Measurements from ENCODE around the gene TTLL11. TPM values are rescaled to one million over a fixed set of nuclear protein-coding genes. Genes with fewer than 3 reads are reported as not detected.

The TTLL11 gene
- polyA plus RNA-seq, 10 donors, result 13.3 to 32.0 (median 23.8) TPM

DNA sequence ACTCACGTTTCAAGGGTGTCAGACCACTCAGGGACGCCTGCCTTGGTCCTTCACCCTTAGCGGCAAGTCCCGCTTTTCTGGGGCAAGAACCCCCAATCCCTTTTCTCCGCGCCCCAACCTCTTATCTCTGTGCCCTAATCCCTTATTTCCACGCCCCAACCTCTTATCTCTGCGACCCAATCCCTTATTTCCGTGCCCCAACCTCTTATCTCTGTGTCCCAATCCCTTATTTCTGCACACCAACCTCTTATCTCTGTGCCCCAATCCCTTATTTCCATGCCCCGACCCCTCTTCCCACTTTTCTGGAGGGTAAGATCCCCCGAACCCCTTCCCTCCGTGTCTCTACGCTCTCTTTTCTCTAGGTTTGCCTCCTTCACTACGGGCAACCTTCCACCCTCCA is 302.3 kb downstream of the TTLL11 start:
- DNase-seq, result no peak

DNA sequence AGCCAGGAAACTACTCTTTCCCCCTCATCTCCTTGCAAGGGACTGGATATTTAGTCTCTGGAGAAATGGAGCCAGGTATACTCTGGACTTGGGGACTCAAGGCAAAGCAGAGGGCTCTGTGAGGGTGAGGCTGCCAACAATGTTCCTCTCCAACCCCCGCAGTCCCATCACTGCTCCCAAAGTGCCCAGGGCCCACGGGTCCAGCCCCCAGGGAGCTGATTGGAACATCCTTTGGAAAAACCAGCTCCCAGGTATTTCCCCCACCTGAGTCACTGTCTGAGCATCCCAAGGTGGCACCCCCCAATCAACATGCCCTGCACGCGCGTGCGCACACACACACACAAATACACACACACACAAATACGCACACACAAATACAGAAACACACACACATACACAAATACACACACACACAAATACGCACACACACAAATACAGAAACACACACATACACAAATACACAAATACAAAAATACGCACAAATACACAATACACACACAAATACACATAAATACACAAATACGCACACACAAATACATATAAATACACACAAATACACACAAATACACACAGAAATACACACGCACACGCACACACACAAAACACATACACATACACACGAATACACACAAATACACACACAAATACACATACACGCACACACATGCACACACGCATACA is 304.3 kb downstream of the TTLL11 start:
- DNase-seq, result no peak

DNA sequence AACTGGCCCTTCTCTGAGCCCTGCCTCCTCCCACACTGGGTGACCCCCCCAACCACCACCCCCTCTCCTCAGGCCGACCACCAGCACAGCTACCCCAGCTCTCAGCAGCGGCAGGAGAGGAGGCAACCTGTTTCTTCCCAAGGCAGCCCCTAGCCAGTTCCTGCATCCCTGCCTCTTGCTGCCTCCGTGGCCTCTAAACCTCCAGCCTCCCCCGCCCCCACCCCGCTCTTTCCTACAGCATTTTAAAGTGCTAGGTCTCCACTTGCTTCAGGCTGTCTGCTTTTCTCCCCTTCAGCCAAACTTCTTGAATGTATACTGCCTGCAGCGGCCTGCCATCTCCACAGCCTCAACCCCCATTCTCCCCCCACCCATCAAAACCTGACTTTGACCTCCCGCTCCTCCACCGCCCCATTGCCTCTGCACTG is 306.1 kb downstream of the TTLL11 start:
- DNase-seq, result no peak

DNA sequence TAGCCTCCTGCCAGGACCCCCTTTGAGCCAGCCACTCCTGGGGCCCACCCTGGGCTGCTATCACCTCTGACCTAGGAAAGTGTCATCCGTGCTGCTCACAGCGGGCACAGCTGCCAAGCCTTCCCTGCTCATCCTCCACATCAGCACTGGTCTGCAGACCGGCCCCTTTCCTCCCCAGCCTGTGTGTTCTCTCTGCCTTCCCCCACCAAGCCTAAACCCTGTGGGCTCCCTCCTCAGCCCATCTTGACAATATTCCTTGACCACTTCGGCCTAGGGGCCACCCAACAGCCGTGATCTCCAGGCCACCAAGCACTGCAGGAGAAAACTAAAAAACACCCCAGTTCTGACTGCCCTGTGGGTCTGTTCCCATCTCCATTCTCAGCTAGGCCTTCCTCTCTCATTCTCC is 306.6 kb downstream of the TTLL11 start:
- DNase-seq, result no peak

DNA sequence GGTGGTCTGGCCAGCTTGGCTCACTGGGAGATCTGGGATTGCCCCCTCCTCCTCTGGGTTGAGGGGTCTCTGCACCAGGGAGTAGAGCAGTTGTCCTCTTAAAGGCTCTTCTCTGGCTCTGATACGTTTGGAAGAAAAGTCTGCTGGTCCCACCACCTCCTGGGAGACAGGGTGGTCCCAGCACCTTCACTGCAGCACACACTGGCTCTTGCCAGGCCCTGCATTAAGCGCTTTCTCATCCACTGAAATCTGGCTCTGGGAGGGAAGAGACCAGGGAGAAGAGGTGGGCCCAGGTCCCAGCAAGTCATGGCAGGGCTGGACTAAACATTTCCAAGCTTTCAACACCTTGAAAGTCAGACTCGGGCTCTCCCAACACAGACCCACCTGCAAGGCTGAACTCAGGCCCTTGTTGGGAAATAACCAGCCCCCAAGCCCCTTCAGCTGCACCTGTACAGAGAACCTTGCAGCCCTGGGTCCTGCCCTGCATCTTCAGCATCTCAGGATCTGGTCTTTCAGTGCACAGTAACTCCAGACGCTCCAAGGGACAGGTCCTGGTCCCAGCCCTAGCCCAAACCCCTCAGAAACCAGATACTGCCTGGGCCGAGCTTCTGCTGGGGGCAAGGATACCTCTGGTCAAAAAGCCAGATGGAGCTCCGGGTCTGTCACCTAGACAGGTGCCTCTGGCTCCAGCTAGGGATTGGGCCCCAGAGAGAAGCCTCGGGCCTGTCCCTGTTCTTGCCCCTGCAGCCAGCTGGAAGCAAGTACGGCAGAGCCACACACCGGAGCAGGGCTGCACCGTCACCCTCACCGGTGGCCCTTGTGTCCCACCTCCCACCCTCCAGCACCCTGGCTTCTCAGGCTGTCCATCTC is 307.2 kb downstream of the TTLL11 start:
- no peak for DNase-seq

DNA sequence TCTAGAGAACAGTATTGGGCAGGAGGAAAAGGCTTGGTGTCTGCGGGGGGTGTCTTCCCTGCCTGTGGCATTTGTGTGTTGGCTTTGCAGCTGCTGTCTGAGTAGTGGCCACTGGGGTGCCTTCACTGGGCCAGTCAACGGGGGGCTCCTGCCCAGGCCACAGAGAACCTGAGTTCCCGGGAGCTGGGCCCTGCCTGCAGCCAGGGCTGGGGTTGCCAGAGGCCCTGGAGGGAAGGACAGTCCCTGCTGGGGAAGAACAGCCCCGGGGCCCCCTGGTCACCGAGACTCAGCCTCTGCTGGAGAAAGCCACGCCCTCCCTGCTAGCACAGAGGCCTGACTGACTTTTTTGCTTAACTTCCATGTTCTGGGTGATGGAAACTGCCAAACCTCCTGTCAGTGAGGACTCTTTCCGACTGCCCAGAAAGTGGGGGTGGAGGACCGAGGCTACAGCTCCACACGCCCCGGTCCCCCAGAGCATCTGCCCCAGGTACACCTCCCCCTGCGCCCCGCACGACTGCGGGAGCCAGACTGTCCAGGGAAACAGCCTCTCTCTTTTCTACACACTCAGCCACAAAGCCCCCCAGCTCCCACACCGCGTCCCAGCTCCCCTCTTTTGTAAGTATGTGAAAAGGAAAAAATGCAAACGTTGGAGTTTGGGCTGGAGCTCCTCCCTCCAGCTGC is 308.2 kb downstream of the TTLL11 start:
- DNase-seq, result peak in 1 of 3 donors; percentile 65

DNA sequence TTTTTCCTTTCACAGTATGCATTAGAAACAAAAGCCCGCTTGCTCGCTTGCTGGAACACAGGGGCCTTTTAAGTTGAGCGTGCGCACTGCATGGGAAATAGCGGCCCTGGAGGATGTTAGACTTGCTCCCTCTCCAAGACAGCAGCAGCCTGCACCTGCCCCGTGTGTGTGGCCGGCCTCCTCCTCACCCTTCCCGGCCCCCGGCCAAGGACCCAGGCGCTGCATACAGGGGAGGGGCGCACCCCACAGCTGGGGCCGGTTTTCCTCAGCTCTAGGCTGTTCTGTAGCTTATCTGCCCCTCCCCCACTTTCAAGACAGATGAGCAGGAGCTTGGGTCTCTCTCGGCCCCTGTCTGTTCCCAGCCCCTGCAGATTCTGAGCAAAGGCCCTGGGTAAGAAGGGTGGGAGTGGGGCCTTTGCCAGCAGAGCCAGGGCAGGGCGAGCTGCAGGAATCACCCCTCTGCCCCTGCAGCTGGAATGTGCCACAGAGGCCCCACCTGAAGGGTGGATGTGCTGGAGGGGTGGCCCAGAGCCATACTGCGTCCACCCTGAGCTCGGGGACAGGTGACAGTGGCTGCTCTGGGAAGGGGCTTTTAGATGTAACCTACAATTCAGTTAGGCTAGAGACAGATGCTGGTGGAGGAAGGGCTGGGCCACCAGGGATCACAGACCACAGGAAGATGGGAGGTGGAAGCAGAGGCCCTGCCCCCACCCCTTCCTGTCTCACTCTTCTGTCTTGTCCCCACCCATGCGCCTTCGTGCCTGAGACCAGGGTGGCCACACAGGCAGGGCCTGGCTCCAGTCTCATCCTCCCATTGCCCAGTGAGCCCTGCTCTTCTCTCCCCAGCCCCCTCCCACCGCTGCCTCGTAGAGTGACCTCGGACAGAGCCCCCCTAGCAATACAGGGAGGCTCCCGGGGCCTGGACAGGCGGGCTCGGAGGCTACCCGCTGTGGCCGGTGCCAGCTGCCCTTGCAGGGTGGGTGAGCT is 309.3 kb downstream of the TTLL11 start:
- peak; percentile 24 to 88 (median 46) for DNase-seq

DNA sequence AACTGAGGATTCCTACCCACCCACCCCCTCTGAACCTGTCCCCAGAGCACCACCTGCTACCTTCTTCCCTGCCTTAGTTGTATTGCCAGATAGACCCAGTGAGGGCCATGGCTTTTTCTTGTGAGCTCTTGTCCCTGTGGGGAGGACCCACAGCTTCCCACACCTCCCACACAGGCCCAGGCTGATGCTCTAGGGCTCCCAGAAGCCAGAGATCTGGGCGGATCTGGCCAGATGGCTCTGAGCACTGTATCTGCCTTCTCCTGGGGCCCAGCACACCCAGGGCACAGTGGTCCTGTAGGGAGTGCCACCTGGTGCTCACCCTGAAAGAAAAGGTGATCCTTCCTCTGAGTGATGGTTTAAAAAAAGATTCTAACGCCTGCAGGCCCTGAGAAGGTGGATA is 310.0 kb downstream of the TTLL11 start:
- no peak for DNase-seq

DNA sequence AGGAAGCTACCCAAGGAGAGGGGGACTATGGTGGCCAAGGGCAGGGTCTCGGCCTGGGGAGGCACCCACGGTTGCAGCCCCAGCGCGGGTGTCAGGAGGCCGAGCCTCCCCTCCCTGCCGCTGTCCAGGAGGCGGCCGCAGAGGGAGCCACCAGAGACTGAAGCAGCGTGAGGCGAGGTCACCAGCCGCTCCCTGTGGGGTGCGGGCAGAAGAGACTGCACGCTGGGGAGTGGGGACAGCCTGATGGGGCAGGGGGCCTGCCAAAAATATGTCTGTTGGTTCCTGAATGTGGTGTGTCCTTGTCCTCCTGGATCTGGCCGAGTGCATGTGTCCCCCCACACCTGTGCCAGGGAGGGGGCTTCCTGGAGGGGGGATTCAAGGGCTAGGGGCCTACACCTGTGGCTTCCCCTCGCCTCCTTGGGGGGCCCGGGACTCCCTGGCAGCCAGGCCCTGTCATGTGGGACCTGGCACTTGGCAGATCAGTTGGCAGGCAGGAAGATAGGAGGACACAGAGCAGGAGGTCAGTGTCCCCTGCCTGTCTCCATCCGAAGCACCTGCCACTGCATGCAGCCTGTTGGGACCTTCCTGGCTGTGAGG is 310.5 kb downstream of the TTLL11 start:
- DNase-seq, result no peak

DNA sequence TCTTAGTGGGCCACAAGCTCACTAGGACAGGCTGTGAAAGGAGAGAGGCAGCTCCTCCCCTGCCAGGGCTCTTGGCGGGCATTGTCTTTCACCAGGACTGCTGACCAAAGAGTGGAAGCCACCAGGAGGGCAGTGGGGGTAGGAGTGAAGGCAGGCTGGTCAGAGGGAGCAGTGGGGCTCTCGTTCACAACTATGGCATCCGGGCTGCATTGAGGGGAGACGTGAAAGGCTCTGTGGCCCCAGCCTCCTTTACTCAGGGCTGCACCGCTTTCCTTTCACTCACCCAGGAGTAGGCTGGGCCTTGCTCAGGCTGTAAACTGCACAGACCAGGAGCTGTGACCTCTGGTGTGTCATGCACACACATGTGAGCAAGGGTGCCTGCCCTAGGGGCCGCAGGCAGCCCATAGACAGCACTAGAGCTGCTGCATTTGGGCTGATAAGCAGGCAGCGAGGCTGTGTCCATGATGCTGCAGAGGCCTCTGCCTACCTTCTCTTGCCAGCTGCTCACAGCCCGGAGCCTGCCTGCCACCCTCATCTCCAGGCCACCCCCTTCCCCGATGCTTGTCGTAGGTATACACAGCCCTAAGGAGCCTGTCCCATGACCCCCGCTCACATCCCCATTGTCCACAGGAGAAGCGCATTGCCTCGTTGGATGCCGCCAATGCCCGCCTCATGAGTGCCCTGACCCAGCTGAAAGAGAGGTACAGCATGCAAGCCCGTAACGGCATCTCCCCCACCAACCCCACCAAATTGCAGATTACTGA is 311.2 kb downstream of the TTLL11 start:
- DNase-seq, result no peak

DNA sequence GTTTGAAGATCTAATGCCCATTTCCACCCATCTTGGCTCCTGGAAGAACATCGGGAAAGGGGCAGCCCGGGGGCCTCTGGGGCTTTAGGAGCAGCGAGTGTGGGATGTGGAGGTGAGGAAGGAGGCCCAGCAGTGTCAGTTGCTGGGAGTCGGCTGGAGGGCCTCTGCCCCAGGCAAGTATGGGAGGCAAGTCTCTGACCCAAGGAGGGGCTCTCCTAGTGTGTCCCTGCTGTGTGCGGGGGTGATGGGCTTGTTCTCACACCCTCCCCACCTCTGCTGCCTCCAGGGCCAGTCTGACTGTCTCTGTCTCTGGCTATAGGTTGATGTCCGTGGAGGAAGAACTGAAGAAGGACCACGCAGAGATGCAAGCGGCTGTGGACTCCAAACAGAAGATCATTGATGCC is 312.0 kb downstream of the TTLL11 start:
- no peak for DNase-seq

DNA sequence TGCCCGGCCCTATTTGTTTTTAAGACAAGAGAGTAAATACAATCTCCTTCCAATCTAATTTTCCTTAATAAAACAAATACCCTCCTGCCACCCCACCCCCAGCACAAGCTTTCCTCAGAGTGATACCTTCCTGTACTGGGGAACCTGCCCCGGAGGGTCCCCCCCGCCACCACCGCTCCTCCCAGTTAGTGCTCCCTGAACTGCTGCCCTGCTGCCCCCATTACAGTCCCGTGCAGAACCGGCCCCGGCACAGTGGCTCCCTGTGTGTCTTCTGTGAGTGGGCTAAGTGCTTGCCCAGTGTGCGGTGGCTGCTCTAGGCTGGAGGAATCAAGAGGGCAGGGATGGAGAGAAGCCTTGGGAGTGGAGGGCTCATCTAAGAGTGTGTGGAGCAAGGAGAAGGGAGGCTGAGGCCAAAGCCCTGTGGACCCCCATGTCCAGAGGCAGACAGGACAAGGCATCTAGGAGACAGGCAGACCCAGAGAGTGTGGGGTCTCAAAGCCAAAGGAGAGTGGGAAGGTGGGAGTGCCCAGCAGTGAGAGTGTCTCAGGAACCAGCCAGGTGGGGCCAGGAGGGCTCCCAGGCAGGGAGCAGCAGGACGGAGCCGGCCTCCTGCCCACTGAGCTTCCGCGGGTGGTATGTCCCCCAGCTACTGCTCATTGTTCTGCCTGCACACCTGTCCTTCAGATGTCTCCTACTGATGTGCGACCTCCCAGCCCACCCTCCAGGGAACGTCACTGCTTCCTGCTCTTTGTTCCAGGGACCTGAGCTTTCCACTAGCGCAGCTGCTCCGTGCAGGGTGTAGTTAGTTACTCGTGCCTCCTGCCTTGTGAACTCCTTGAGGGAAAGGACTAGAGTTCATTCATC is 312.7 kb downstream of the TTLL11 start:
- no peak for DNase-seq

DNA sequence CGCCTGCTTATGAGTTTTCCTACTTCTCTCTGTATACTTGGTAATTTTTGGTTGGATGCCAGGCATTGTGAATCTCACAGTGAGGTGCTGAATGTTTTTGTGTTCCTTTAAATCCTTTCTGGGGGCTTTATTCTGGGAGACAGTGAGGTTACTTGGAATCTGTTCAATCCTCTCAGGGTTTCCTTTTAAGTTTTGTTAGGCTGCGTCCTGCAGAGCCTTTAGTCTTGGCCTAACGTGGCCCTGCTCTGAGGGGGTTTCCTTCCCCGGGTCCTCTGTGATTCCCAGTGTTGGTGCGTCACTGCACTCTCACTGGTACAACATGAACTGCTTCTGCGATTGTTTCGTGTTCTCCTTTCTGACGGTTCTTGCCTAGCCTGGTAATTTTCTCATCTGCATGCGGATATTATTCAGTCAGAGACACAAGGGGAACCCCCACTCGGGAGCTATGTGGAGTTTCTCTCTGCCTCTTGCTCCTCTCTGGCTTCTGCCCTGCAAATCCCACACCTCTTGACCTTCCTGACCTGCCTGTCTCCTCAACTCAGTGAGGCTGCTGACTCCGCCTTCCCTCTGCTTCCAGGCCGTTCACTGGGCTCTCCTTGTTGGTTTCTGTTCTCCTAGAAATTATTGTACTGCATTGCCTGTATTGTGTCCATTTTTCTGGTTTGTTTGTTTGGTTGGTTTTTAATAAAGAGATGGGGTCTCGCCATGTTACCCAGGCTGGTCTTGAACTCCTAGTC is 313.6 kb downstream of the TTLL11 start:
- peak in 1 of 3 donors; percentile 38 for DNase-seq

DNA sequence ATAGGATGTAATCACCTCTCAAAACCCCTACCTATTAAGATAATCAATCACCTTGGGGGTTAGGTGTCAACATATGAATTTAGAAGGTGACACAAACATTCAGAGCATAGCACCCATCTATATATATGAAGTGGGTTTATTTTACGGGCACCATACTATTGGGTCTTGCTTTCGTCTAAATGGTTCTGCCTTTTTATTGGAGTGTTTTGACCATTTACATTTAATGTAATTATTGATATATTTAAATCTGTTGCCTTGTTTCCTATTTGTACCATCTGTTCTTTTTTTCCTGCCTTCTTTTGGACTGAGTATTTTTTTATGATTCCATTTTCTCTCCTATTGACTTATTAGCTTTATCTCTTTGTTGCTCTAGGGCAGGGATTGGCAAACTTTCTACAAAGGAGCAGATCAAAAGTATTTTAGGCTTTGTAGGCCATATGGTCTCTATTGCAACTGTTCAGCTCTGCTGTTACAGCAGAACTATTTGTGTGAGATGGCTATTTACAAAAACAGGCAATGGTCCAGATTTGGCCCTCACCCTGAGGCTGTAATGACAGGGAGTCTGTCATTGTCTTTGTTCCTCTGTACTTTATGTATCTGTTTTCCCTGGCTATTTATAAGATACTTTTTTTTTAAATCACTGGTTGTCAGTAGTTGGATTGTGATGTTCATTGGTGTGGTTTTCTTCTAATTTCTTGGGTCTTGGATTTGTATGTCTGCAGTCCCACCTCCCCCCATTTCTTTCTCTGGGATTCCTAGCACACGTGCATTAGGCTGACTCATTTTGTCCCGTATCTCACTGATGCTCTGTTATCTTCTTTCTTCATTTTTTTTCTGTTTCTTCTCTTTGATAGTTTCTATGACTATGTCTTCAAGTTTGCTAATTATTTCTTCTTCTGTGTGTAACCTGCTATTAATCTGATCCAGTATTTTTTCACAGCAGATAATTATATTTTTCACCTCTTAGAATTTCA is 314.6 kb downstream of the TTLL11 start:
- no peak for DNase-seq

DNA sequence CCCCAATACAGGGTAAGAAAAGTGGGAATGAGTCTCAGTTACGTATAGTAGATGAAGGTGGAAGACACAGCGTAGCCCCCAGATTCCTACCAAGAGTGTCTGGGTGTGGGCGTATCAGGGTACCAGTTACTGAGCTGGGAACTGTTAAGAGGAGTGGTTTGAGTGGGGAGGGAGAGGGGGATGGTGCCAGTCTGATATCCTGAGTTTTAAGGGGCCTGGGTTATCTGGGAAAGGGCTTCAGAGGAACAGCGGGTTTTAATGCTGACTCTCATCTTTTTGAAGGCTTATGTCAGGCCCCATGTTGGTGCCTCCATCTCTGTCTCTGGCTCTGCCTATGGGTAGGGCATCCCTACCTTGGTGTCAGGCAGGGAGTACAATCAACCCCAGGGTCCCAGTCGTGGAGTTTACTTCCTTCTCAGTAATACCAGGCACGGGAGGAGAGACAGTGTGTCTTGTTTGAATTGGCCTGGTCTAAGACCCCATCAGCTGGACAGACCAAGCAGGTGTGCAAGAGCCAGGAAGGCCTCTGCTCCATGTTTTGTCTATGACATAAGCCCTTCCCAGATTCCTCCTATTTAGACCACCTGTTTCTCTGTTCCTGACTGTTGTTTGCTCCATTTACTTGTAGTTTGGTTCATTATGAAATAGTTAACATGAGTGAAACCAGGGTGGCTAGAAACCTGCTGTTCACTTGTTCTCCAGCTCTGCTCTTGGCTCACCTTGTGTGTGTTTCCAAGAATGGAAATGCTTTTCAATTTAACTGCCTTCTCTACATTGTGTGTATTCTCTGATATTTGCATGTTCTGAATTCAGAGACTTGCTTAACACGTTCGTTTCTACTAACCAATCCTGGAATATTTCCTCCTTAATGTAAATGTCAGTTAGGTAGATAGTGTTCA is 316.1 kb downstream of the TTLL11 start:
- no peak for DNase-seq

Data from muscle of back (tissue), 11 donors.